Panc1 (cell line): ENCODE results near the gene TSHZ1. TPM values are rescaled to one million over a fixed set of nuclear protein-coding genes. Genes with fewer than 3 reads are reported as not detected.

Experiments used
- ATAC-seq: fragments of 200-7000 bp; cut with Tn5 transposase; 2 replicates; pipeline ENCODE4 v1.9.1; 2020; ENCODE audit warnings: mild to moderate bottlenecking, moderate library complexity
- BruUV-seq: library from RNA; stranded (reverse); fragments of 400-500 nt; replicated peaks from 2 replicates; lab custom pipeline; 2021; lab: Mats Ljungman, UMichigan
- CTCF ChIA-PET: fragments of 300-600 bp; sonication (Branson Sonifier 250); formaldehyde crosslinking; loops from one replicate; lab custom pipeline; 2022; ENCODE audit warnings: antibody characterized with exemption; lab: Charles Lee
- POLR2A ChIA-PET: fragments of 300-600 bp; sonication (Branson Sonifier 250); formaldehyde crosslinking; loops from one replicate; lab custom pipeline; 2022; ENCODE audit warnings: antibody characterized with exemption; lab: Charles Lee
- DNase-seq: peaks from one replicate; pipeline ENCODE4 v3.0.0-alpha.2; 2010; ENCODE audit warnings: low read depth, low spot score
- H3K27ac ChIP-seq: 2 replicates; pipeline ENCODE4 v1.5.1; 2011; ENCODE audit warnings: mild to moderate bottlenecking, low read length, inconsistent platforms
- H3K27me3 ChIP-seq: fragments of 200-500 bp; sonication (Bioruptor generic); 2 replicates; pipeline ENCODE4 v1.6.0; 2014; ENCODE audit warnings: low read length, inconsistent platforms; ENCODE audit not compliant: control insufficient read depth, insufficient read depth
- H3K36me3 ChIP-seq: fragments of 200-500 bp; sonication (Bioruptor generic); 2 replicates; pipeline ENCODE4 v1.5.1; 2014; ENCODE audit warnings: inconsistent platforms, mild to moderate bottlenecking, low read length, moderate library complexity; ENCODE audit not compliant: control insufficient read depth, insufficient read depth
- H3K4me1 ChIP-seq: 2 replicates; pipeline ENCODE4 v1.5.1; 2011; ENCODE audit warnings: inconsistent platforms, mild to moderate bottlenecking, low read length, moderate library complexity; ENCODE audit not compliant: control insufficient read depth, insufficient read depth
- H3K4me3 ChIP-seq, 2 experiments: 2 replicates each; pipeline ENCODE4 v1.5.1; 2011 to 2012; ENCODE audit warnings: low read depth in 2 of 2, low read length in 2 of 2, mild to moderate bottlenecking in 2 of 2, inconsistent platforms in 1 of 2, moderate library complexity in 1 of 2
- H3K9me3 ChIP-seq: fragments of 200-500 bp; sonication (Bioruptor generic); 2 replicates; pipeline ENCODE4 v1.5.1; 2014; ENCODE audit warnings: low read depth, mild to moderate bottlenecking, inconsistent platforms, low read length, moderate library complexity; ENCODE audit not compliant: control insufficient read depth, insufficient read depth
- CTCF ChIP-seq: fragments of 450-650 bp; IDR thresholded peaks from 2 replicates; pipeline ENCODE4 v1.5.1; 2017; ENCODE audit warnings: mild to moderate bottlenecking
- POLR2AphosphoS5 ChIP-seq: IDR thresholded peaks from 2 replicates; pipeline ENCODE4 v1.6.1; 2012; ENCODE audit warnings: mild to moderate bottlenecking, low read depth, low read length, moderate library complexity
- REST ChIP-seq, 2 experiments: IDR thresholded peaks; 2 replicates each; pipeline ENCODE4 v1.6.1; 2011 to 2012; ENCODE audit warnings: low read depth in 2 of 2, control low read depth in 1 of 2, low read length in 1 of 2, mild to moderate bottlenecking in 1 of 2, moderate library complexity in 1 of 2; ENCODE audit not compliant: insufficient read depth in 1 of 2
- SIN3A ChIP-seq: IDR thresholded peaks from 2 replicates; pipeline ENCODE4 v1.6.1; 2012; ENCODE audit warnings: low read depth, mild to moderate bottlenecking, low read length, moderate library complexity, borderline replicate concordance; ENCODE audit not compliant: insufficient read depth
- TCF7L2 ChIP-seq: IDR thresholded peaks from 2 replicates; pipeline ENCODE4 v1.6.1; 2011; ENCODE audit warnings: mild to moderate bottlenecking, low read depth, low read length, inconsistent platforms
- in situ Hi-C: cut with HindIII; loops from 2 replicates; pipeline ENCODE4 v1.10.0; 2016; ENCODE audit warnings: low sequenced_read_pairs, low pct_unique_long_range_greater_than_20kb
- intact Hi-C: fragments of 100-400 bp; cut with micrococcal nuclease; formaldehyde crosslinking; loops from one replicate; pipeline ENCODE4 v1.10.0; 2022; ENCODE audit not compliant: unreplicated experiment
- total RNA-seq: library from RNA; stranded (reverse); gene quantifications from one replicate; pipeline ENCODE4 v1.2.1, GENCODE V29; 2021; ENCODE audit not compliant: unreplicated experiment

The TSHZ1 gene
- total RNA-seq, 1 experiment from 2014 or later = 10.0 TPM

GRCh38 chr18:75316826-75317225, 106.2 kb downstream of the TSHZ1 start:
- intact Hi-C loops (no loop called here), in situ Hi-C loops (no loop called here)
- Histone ChIP-seq H3K27me3 (no peaks in the 10 kb centered on the region), H3K4me3 (no peak overlapping the region), H3K9me3 (no peaks in the 10 kb centered on the region), H3K4me1 (no peaks in the 10 kb centered on the region), H3K36me3 (no peaks in the 10 kb centered on the region), H3K27ac (no peak overlapping the region)
- DNase-seq (no peak), ATAC-seq (no peak)
- ChIA-PET CTCF (no interaction called here), POLR2A (no interaction called here)
- TF ChIP-seq CTCF = no peak
- TF ChIP-seq REST (IDR thresholded peaks at IDR 0.05; ENCODE audit: insufficient read depth in 1 of 2, low read depth in 2 of 2, low read length in 1 of 2) = no peak
- TF ChIP-seq TCF7L2 = no peak
- TF ChIP-seq POLR2AphosphoS5 = no peak
- TF ChIP-seq SIN3A = no peak
- no TSS peak for BruUV-seq

GRCh38 chr18:75317300-75317699, 106.7 kb downstream of the TSHZ1 start:
- H3K4me1 ChIP-seq = no peaks in the 10 kb centered on the region
- DNase-seq (no peak), ATAC-seq (no peak)
- ChIA-PET POLR2A (no interaction called here), CTCF (no interaction called here)
- in situ Hi-C loops (no loop called here), intact Hi-C loops (no loop called here)
- no peaks in the 10 kb centered on the region for H3K9me3 ChIP-seq
- BruUV-seq = no TSS peak
- H3K4me3 ChIP-seq = no peak overlapping the region
- no peaks in the 10 kb centered on the region for H3K27me3 ChIP-seq
- TF ChIP-seq CTCF (no peak), REST (IDR thresholded peaks at IDR 0.05; ENCODE audit: insufficient read depth in 1 of 2, low read depth in 2 of 2, low read length in 1 of 2) (no peak), TCF7L2 (no peak), POLR2AphosphoS5 (no peak), SIN3A (no peak)
- H3K36me3 ChIP-seq = no peaks in the 10 kb centered on the region
- no peak overlapping the region for H3K27ac ChIP-seq
